ELF-1 (cell line): ENCODE results near the gene SORCS2.

Experiments used
- DNase-seq: peaks from one replicate; pipeline ENCODE4 v3.0.0-alpha.2; 2016; ENCODE audit warnings: low read depth, low spot score

The SORCS2 gene

DNA sequence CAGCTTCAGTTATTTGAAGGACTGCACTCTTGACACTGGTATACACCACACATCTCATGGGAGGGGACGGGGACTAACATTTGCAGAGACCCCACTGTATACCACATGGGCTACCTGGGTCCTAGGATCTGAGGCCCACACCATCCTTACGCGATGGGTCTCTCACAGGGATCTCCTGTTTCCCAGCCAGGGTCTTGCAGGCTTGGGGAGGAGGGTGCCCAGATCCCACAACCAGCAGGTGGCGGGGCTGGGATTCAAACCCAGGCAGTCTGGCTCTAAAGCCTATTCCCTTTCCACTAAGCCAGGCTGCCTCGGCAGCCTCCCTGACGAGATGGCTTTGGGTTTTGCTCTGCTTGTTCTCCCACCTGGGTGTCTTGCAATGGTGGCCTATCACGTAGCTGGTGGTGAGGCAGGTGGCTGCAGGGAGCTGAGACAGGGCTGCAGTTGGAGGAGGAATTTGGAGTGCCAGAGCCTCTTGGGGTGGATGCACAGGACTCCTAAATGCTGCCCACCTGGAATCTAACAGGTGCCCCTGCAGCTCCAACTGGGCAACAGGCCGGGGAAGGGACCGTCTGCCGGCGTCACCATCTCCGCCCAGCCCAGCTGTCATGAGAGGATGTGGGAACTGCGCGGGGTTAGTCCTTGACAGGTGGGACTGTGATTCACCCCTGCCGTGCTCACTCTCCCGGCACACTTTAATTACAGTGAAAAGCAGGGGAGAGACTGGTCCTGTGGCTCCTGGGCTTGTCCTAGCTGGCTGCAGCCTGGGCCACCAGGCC is 131.7 kb downstream of the SORCS2 start:
- DNase-seq: peak; percentile 72

DNA sequence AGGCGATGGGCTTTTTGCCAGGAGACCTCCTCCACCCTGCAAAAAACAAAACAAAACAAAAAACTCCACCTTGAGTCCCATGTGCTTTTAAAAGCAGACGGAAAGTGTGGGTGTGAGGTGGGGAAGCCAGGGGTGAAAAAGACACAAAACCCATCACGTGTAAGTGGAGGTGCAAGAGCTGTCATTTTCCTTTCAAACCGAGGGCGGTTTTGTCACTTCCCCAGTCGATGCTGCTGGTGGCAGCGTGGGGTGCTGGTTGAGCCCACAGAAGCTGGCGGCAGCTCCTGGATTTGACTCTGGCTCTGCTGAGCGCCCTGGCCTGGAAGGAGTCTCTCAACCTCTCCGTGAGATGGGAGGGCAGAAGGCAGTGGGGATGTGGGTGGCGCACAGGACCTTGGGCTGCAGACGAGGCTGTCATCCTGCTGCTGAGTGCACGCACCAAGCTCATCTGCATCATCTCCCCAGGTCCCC is 132.3 kb downstream of the SORCS2 start:
- DNase-seq: no peak

GRCh38 chr4:7325541-7325940 is 133.2 kb downstream of the SORCS2 start:
- no peak for DNase-seq

DNA sequence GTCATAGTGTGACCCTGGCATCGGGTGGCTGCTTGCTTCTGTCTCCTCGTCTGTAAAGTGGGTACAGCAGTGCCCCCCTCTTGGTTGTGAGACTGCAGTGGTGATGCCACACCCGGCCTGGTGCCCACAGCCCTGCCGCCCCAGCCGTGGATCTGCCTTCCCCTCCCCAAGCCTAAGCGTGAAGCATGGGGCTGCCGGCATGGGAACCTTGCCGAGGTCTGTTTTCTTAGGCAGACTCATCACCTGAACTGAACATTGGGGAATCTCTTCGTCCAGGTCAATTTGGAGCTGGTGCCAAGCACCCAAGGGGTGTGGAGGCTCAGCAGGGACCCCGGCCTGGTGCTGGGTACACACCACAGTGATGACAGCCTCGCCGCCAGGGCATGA is 134.0 kb downstream of the SORCS2 start:
- no peak for DNase-seq

DNA sequence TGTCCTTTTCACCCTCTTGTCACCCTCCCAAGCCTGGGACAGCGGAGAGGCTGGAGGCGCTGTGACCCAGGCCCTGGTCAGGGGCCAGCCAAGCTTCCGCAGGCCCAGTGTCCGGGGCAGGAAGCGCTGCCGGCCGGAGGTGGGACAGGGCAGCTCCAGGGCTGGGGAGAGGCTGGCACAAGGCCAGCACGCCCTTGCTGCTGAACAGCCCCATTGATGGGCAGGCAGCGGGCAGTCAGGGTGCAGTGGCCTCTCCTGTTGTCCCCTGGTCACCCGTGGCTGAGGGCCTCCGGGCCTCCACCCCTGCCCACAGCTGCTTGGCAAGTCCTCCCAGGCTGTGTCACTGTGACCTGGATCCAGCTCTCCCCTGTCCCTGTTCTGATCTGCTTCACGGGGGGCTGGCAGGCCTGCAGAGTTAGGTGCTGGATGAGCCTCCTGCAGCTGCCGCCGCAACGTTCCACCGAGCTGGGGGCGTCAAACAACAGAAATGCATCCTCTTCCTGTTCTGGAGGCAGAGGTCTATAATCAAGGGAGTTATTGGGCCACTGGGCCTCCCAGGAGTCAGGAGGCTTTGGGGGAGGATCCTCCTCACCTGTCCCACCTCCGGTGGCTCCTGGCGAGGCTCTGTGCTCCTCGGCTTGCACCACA is 134.5 kb downstream of the SORCS2 start:
- no peak for DNase-seq

- DNase-seq: no peak
Measured at GRCh38 chr4:7327341-7327885, 135.1 kb downstream of the SORCS2 start.

DNA sequence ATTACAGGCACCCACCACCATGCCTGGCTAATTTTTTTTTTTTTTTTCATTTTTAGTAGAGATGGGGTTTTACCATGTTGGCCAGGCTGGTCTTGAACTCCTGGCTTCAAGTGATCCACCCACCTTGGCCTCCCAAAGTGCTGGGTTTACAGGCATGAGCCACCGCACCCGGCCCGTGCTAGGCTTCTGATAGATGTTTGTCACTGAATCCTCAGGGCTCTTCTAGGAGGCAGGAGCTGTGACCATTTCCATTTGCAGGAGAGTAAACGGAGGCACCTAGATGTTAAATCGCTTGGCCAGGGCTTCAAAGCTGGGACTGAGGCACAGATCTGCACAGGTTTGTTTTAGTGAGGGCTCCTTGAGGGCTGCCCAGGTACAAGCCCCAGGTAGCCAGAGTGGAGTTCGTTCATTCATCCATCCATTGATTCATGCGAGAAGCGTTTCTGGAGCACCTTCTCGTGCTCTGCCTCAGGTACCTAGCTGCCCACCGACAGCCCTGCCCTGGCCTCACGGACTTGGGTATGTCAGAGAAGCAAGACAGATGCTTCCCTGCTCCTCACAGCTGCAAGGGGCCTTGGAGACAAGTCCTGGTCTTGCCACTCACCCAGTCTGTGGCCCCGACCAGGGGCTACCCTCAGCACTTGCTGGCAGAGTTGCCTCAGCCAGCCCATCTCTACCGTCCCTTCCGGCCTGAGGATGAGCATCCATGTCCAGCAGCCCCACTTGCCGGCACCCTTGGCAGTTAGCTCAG is 136.0 kb downstream of the SORCS2 start:
- no peak for DNase-seq

- no peak for DNase-seq
Measured at GRCh38 chr4:7328913-7329638, 136.7 kb downstream of the SORCS2 start.

GRCh38 chr4:7330031-7330596 is 137.8 kb downstream of the SORCS2 start:
- DNase-seq: no peak

DNA sequence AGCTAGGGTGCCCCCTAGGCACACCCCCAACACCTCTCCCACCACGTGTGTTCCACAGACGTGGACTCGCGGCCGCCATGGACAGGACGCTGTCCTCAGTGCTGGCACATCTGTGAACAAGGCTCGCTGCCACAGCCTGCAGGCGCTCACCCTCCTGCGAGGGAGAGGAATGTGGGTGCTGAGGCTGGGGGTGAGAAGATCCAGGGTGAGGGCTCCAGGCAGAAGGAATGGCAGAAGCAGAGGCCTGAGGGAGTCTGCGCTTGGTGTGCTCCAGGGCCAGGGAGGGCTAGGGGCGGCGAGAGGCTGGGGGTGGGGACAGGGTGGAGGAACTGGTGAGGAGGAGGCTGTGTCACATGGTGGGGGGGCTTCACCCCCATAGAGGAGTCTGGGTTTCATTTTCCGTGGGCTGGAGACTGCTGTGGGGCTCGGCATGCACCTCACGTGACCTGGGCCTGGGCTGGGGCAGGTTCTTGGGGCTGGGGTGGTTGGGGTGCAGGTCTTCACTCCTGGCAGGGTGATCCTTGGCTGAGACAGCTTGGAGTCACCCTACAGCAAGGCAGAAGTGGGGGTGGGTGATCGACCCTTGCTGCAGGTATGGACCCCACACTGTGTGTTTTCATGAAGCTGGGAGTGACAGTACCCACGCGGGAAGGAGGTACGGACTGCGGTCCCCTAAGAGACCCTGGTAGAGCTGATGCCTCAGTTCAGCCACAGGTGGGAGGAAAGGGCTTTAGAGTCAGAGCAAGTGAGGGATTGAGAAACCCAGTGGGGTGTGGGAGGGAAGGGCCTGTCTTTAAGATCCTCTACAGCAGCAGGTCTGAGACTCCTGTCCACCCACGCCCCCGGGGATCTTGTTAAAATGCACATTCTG is 138.7 kb downstream of the SORCS2 start:
- DNase-seq: no peak

GRCh38 chr4:7331682-7332000 is 139.3 kb downstream of the SORCS2 start:
- DNase-seq: no peak

GRCh38 chr4:7332216-7333023 is 140.1 kb downstream of the SORCS2 start:
- DNase-seq: no peak

DNA sequence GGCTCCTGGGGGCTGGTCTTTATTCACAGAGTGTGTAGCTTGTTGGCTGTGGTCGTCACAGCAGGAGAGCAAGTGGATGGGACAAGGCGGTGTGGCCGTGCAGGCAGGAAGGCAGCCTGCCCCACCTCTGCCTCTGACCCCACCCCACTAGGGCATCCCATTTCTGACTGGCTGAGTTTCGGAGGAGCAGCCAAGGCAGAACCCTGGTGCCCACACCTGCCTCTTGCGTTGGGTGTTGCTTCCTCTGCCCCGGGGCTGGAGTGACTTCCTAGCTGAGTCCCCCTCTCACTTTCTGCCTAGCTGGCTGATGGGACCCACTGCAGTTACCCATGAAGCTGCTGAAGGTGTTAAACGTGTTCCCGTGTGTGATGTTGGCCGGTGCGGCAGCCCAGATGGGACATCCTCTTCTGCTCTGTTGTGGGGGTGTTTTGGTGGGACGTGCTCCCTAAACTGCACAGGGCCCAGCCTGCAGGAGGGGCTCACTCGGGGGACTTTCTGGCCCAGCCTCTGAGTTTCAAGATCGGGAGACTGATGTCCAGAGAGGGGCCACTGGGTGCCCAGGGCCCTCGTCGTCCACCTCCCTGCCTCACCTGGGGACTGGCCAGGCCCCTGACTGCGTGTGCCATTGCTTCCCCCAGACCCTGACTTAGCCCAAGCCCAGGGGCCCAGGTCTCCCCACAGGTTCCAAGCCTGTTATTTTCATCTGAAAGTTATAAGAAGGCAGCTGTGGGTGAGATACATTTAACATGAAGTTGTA is 140.9 kb downstream of the SORCS2 start:
- DNase-seq: no peak

- no peak for DNase-seq
Measured at GRCh38 chr4:7333801-7334421, 141.6 kb downstream of the SORCS2 start.

DNA sequence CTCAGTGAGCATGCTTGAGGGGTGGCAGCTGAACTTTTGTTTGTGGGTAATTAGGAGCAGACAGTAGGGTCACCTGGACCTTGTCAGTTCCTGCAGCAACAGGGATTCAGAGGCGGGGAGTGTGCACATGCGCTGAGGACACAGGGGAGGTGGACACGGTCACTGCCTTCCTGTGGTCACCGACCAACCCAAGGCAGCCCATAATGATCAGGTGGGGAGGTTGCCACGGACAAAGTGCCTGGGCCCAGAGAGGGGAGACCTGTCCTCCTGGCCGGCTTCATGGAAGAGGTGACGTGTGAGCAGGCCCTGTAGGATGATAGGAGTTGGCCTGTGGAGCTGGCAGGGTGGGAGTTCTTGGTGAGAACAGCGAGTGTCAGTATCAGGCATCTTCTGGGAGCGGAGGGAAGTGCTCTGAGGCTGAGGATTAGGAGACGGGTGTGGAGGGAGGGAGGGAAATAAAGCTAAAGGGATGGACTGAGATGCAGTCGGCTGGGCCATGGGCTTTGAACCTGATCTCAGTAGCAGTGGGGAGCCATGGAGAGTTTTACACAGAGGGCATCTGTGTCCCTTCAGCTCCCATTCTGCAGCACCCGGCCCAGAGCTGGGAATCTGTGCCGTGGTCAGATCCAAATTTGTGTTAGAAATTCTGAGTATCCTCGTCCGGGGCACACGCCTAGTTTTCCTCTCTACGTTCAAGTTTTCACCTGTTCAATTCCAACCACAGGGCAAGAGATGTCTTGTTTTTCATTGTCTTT is 142.4 kb downstream of the SORCS2 start:
- DNase-seq: no peak

- DNase-seq: peak; percentile 88
Measured at GRCh38 chr4:7335344-7336066, 143.2 kb downstream of the SORCS2 start.

GRCh38 chr4:7336067-7336569 is 143.8 kb downstream of the SORCS2 start:
- DNase-seq: no peak
